H9 (cell line): ENCODE results near the gene HBZ. TPM values are rescaled to one million over a fixed set of nuclear protein-coding genes. Genes with fewer than 3 reads are reported as not detected.

Experiments
- DNase-seq: peaks from one replicate; pipeline ENCODE4 v3.0.0-alpha.2; 2017
- H2AFZ ChIP-seq: one replicate; pipeline ENCODE4 v1.6.1; 2013; ENCODE audit warnings: mild to moderate bottlenecking, low read length, control low read depth, moderate library complexity
- H2AK5ac ChIP-seq: 2 replicates; pipeline ENCODE4 v1.6.1; 2013; ENCODE audit warnings: low read length, control low read depth, mixed read lengths; ENCODE audit not compliant: insufficient read length
- H2BK120ac ChIP-seq: one replicate; pipeline ENCODE4 v1.6.1; 2013; ENCODE audit warnings: low read depth, mild to moderate bottlenecking, low read length, control low read depth, inconsistent platforms; ENCODE audit not compliant: poor library complexity, severe bottlenecking
- H2BK12ac ChIP-seq: 2 replicates; pipeline ENCODE4 v1.6.1; 2013; ENCODE audit warnings: low read length, control low read depth, mixed read lengths, low read depth; ENCODE audit not compliant: insufficient read length
- H2BK15ac ChIP-seq: 2 replicates; pipeline ENCODE4 v1.6.1; 2013; ENCODE audit warnings: low read depth, low read length, control low read depth
- H2BK20ac ChIP-seq: one replicate; pipeline ENCODE4 v1.6.1; 2013; ENCODE audit warnings: low read depth, mild to moderate bottlenecking, low read length, control low read depth, inconsistent platforms; ENCODE audit not compliant: poor library complexity, severe bottlenecking
- H2BK5ac ChIP-seq: 2 replicates; pipeline ENCODE4 v1.6.1; 2013; ENCODE audit warnings: low read length, control low read depth, mixed read lengths; ENCODE audit not compliant: insufficient read length
- H3K14ac ChIP-seq: 2 replicates; pipeline ENCODE4 v1.6.1; 2013; ENCODE audit warnings: low read length, control low read depth; ENCODE audit not compliant: insufficient read depth
- H3K18ac ChIP-seq: 2 replicates; pipeline ENCODE4 v1.6.1; 2013; ENCODE audit warnings: low read depth, mild to moderate bottlenecking, mixed read lengths, low read length, control low read depth; ENCODE audit not compliant: insufficient read length
- H3K23ac ChIP-seq: 2 replicates; pipeline ENCODE4 v1.6.1; 2013; ENCODE audit warnings: low read length, control low read depth, mixed read lengths, low read depth; ENCODE audit not compliant: insufficient read length
- H3K23me2 ChIP-seq: 2 replicates; pipeline ENCODE4 v1.6.1; 2013; ENCODE audit warnings: low read depth, mild to moderate bottlenecking, mixed read lengths, low read length, control low read depth; ENCODE audit not compliant: insufficient read length, poor library complexity, severe bottlenecking
- H3K27ac ChIP-seq: 2 replicates; pipeline ENCODE4 v1.5.1; 2013; ENCODE audit warnings: low read length, control low read depth, mixed read lengths, low read depth; ENCODE audit not compliant: insufficient read length
- H3K27me3 ChIP-seq: 2 replicates; pipeline ENCODE4 v1.6.1; 2013; ENCODE audit warnings: low read length, control low read depth, inconsistent platforms; ENCODE audit not compliant: insufficient read depth
- H3K4ac ChIP-seq: 2 replicates; pipeline ENCODE4 v1.6.1; 2013; ENCODE audit warnings: low read depth, mild to moderate bottlenecking, control low read depth, inconsistent platforms, low read length, moderate library complexity
- H3K4me1 ChIP-seq: 2 replicates; pipeline ENCODE4 v1.6.1; 2013; ENCODE audit warnings: low read length, control low read depth, inconsistent platforms; ENCODE audit not compliant: insufficient read depth
- H3K4me2 ChIP-seq: 2 replicates; pipeline ENCODE4 v1.6.1; 2013; ENCODE audit warnings: low read length, control low read depth, mixed read lengths; ENCODE audit not compliant: insufficient read length, insufficient read depth
- H3K56ac ChIP-seq: 2 replicates; pipeline ENCODE4 v1.6.1; 2013; ENCODE audit warnings: low read depth, mild to moderate bottlenecking, mixed read lengths, low read length, control low read depth; ENCODE audit not compliant: insufficient read length
- H3K79me1 ChIP-seq: 2 replicates; pipeline ENCODE4 v1.6.1; 2013; ENCODE audit warnings: low read depth, mild to moderate bottlenecking, moderate library complexity, low read length, control low read depth, inconsistent platforms; ENCODE audit not compliant: insufficient read depth, poor library complexity, severe bottlenecking
- H3K79me2 ChIP-seq: 2 replicates; pipeline ENCODE4 v1.6.1; 2013; ENCODE audit warnings: low read length, control low read depth, inconsistent platforms; ENCODE audit not compliant: insufficient read depth
- H3K9ac ChIP-seq: 2 replicates; pipeline ENCODE4 v1.6.1; 2013; ENCODE audit warnings: low read length, control low read depth, mixed read lengths; ENCODE audit not compliant: insufficient read length; ENCODE audit errors: extremely low read depth
- H3K9me3 ChIP-seq: one replicate; pipeline ENCODE4 v1.6.1; 2013; ENCODE audit warnings: low read depth, low read length, inconsistent platforms; ENCODE audit not compliant: control insufficient read depth
- H3T11ph ChIP-seq: one replicate; pipeline ENCODE4 v1.6.1; 2013; ENCODE audit warnings: mild to moderate bottlenecking, low read length, control low read depth, inconsistent platforms
- H4K20me1 ChIP-seq: one replicate; pipeline ENCODE4 v1.6.1; 2013; ENCODE audit not compliant: control insufficient read depth, insufficient read length, insufficient read depth
- H4K5ac ChIP-seq: 2 replicates; pipeline ENCODE4 v1.6.1; 2013; ENCODE audit warnings: low read depth, mild to moderate bottlenecking, mixed read lengths, low read length, control low read depth; ENCODE audit not compliant: insufficient read length
- H4K8ac ChIP-seq: replicated peaks from 2 replicates; pipeline ENCODE4 v1.6.1; 2013; ENCODE audit warnings: low read length, control low read depth, mixed read lengths, low read depth; ENCODE audit not compliant: insufficient read length
- H4K91ac ChIP-seq: 2 replicates; pipeline ENCODE4 v1.6.1; 2013; ENCODE audit warnings: low read depth, mild to moderate bottlenecking, moderate library complexity, mixed read lengths, low read length, control low read depth; ENCODE audit not compliant: insufficient read length
- H3K27ac Mint-ChIP-seq, 3 experiments: 2 replicates in 2 of 3; 3 replicates in 1 of 3; pipeline ENCODE4 v1.8.0; 2020 to 2021; ENCODE audit warnings: mixed read lengths in 3 of 3, mild to moderate bottlenecking in 1 of 3, moderate library complexity in 1 of 3
- H3K27me3 Mint-ChIP-seq: 2 replicates; pipeline ENCODE4 v1.8.0; 2021; ENCODE audit warnings: low read depth, mild to moderate bottlenecking, moderate library complexity, mixed read lengths
- H3K36me3 Mint-ChIP-seq, 3 experiments: 2 replicates in 2 of 3; 3 replicates in 1 of 3; pipeline ENCODE4 v1.8.0; 2020 to 2021; ENCODE audit warnings: low read depth in 3 of 3, mixed read lengths in 3 of 3; ENCODE audit not compliant: insufficient read depth in 1 of 3
- H3K4me1 Mint-ChIP-seq, 2 experiments: 2 replicates each; pipeline ENCODE4 v1.8.0; 2020; ENCODE audit warnings: mixed read lengths in 2 of 2
- H3K4me3 Mint-ChIP-seq, 2 experiments: 2 replicates in 1 of 2; 3 replicates in 1 of 2; pipeline ENCODE4 v1.8.0; 2020 to 2021; ENCODE audit warnings: mild to moderate bottlenecking in 2 of 2, mixed read lengths in 2 of 2, moderate library complexity in 1 of 2
- H3K9me3 Mint-ChIP-seq, 2 experiments: 2 replicates in 1 of 2; 3 replicates in 1 of 2; pipeline ENCODE4 v1.8.0; 2020; ENCODE audit warnings: mild to moderate bottlenecking in 2 of 2, mixed read lengths in 2 of 2, moderate library complexity in 1 of 2
- WGBS: extraction: QIAGEN DNeasy Blood & Tissue Kit; methylation state at CpG from one replicate; pipeline ENCODE4 v1.1.7; 2013; ENCODE audit warnings: missing lambda C conversion rate, low lambda C conversion rate, mixed read lengths; ENCODE audit not compliant: insufficient read length; ENCODE audit errors: extremely low coverage; 5-methylcytosine and 5-hydroxymethylcytosine counted together
- total RNA-seq: library from RNA; stranded (reverse); gene quantifications from 2 replicates; pipeline ENCODE4 v1.2.1, GENCODE V29; 2021
- TF ChIP-seq, protein P1 (sequence below): fragments of 200-600 bp; sonication (generic); conservative IDR thresholded peaks from 3 replicates; pipeline ENCODE4 v1.8.0; 2021; ENCODE audit warnings: antibody characterized with exemption, mild to moderate bottlenecking

The HBZ gene
- total RNA-seq, 1 experiment from 2014 or later, result not detected

DNA sequence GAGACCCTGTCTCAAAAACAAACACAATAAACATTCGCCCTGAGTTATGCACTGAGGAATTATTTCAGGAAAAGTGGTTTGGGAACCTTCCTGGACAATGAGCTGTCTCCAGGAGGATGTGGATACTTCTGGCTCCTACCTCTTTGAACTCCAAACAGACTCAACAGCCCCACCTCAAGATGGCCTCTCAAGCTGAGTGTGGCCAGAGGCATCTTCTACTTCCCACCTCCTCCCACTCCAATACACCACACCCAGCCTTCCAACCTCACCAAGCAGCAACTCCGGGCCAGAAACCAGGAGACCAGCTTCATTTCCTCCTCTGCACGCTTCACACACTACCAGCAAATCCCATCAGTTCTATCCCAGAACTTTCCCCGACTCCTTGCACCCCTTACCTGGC lies 39.4 kb downstream of the HBZ start:
- TF ChIP-seq, protein P1, sequence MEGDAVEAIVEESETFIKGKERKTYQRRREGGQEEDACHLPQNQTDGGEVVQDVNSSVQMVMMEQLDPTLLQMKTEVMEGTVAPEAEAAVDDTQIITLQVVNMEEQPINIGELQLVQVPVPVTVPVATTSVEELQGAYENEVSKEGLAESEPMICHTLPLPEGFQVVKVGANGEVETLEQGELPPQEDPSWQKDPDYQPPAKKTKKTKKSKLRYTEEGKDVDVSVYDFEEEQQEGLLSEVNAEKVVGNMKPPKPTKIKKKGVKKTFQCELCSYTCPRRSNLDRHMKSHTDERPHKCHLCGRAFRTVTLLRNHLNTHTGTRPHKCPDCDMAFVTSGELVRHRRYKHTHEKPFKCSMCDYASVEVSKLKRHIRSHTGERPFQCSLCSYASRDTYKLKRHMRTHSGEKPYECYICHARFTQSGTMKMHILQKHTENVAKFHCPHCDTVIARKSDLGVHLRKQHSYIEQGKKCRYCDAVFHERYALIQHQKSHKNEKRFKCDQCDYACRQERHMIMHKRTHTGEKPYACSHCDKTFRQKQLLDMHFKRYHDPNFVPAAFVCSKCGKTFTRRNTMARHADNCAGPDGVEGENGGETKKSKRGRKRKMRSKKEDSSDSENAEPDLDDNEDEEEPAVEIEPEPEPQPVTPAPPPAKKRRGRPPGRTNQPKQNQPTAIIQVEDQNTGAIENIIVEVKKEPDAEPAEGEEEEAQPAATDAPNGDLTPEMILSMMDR, result no peak
- no peak overlapping the region for H2BK12ac ChIP-seq
- Mint-ChIP-seq H3K4me1 (no peaks in the 10 kb centered on the region), H3K9me3 (no peaks in the 10 kb centered on the region), H3K27ac (peak overlapping the region in 2 of 3 experiments; percentile 42 to 77; a peak in 5 of 7 replicates), H3K27me3 (0 out of 2 replicates have a peak, but pooled peaks cover 1% of the 10 kb centered on the region), H3K36me3 (peaks cover 54 to 92% (median 81%) of the 10 kb centered on the region in 3 experiments), H3K4me3 (no peak overlapping the region)
- H3K14ac ChIP-seq, result no peak overlapping the region
- H3K9me3 ChIP-seq, result no peaks in the 10 kb centered on the region
- no peak overlapping the region for H3K56ac ChIP-seq
- H3K27me3 ChIP-seq, result no peaks in the 10 kb centered on the region
- H3K4ac ChIP-seq, result no peak overlapping the region
- no peak overlapping the region for H2BK20ac ChIP-seq
- no peaks in the 10 kb centered on the region for H3K79me1 ChIP-seq
- no peak overlapping the region for H4K8ac ChIP-seq
- H4K5ac ChIP-seq, result no peak overlapping the region
- no peak overlapping the region for H4K91ac ChIP-seq
- H4K20me1 ChIP-seq, result no peaks in the 10 kb centered on the region
- H2BK120ac ChIP-seq, result no peak overlapping the region
- no peak overlapping the region for H3K27ac ChIP-seq
- no peak overlapping the region for H3K23ac ChIP-seq
- DNase-seq, result no peak
- no peak overlapping the region for H3K9ac ChIP-seq
- H2AK5ac ChIP-seq, result no peak overlapping the region
- no peak overlapping the region for H3K18ac ChIP-seq
- no peak overlapping the region for H2AFZ ChIP-seq
- no peak overlapping the region for H3K4me2 ChIP-seq
- H3K4me1 ChIP-seq, result no peaks in the 10 kb centered on the region
- no CpG with 5 or more reads among the region's 4 CpGs for WGBS
- no peak overlapping the region for H3T11ph ChIP-seq
- H2BK5ac ChIP-seq, result no peak overlapping the region
- no peaks in the 10 kb centered on the region for H3K23me2 ChIP-seq
- no peaks in the 10 kb centered on the region for H3K79me2 ChIP-seq
- no peak overlapping the region for H2BK15ac ChIP-seq
